ENCODE results near the gene MAGEA9.
"Not testable (repeated sequence)": the region's sequence is repeated elsewhere in the genome, so short reads cannot be mapped to it uniquely, and the experiment has no call there.

The MAGEA9 gene, protein sequence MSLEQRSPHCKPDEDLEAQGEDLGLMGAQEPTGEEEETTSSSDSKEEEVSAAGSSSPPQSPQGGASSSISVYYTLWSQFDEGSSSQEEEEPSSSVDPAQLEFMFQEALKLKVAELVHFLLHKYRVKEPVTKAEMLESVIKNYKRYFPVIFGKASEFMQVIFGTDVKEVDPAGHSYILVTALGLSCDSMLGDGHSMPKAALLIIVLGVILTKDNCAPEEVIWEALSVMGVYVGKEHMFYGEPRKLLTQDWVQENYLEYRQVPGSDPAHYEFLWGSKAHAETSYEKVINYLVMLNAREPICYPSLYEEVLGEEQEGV

DNA sequence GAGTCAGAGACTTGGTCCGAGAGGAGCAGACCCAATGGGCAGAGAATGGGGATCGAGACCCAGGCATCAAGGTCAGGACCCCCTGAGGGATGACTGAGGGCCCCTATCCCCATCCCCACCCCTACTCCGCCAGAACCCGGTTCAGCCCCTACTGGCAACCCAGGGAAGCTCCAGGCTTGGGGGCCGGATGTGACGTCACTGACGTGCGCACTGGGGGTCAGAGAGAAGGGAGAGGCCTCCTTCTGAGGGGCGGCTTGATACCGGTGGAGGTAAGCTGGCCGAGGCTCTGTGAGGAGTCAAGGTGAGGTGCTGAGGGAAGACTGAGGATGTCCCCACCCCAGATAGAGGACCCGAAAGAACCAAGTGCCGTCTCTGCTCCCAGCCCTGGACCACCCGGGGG lies at the start of gene MAGEA9:
TSS of gene MAGEA9 (plus strand) at position 204 of the 400 bp plus-strand sequence. CDS start 4,281 bp downstream, outside the sequence.
- not testable (repeated sequence) for DNase-seq

DNA sequence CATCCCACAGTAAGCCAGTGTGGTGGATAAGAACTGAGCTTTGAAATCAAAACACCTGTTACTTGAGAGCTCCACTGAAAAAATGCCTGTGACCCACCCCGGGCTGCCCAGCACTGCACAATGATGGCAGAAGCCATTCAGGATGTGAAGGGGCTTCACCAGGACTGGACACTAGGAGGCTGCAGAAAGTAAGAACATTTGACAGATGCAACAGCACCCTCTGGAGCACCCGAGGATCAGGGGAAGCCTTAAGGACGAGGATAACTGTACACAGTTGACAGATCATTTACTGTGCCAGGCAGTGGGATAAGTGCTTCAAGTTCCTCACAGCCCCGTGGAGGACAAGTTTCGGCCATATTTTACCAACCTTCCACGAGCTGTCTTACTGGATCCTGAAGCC lies 39.5 kb upstream of the MAGEA9 start:
- DNase-seq, result not testable (repeated sequence)

DNA sequence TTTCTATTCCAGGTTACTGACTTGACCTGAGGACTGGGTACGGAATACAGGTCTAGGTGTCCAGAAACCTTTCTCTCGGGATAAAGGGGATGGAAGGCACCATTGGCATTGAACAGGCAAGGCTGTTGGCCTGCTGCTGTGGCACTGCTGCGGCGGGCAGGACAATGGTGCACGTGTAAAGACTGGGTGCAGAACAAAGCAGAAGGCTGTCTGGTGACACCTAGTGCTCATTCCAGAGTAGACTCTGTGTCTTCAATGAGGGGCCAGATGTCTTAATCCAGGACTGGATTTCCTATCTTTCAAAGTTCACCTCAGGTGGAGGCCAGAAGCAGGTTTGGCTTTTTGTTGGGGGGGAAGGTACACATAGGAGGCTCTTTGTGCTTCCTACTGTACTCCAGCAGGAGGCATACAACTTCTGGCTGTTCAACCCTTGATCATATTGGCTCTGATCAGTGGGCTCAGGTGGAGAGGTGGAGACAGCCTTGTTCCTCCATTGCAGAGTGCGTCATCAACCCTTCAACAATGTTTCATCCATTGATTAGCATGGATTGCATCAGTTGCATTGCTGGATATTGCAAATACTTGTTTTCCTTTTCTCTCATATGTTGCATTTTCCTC lies 35.2 kb upstream of the MAGEA9 start:
- DNase-seq, result not testable (repeated sequence)

DNA sequence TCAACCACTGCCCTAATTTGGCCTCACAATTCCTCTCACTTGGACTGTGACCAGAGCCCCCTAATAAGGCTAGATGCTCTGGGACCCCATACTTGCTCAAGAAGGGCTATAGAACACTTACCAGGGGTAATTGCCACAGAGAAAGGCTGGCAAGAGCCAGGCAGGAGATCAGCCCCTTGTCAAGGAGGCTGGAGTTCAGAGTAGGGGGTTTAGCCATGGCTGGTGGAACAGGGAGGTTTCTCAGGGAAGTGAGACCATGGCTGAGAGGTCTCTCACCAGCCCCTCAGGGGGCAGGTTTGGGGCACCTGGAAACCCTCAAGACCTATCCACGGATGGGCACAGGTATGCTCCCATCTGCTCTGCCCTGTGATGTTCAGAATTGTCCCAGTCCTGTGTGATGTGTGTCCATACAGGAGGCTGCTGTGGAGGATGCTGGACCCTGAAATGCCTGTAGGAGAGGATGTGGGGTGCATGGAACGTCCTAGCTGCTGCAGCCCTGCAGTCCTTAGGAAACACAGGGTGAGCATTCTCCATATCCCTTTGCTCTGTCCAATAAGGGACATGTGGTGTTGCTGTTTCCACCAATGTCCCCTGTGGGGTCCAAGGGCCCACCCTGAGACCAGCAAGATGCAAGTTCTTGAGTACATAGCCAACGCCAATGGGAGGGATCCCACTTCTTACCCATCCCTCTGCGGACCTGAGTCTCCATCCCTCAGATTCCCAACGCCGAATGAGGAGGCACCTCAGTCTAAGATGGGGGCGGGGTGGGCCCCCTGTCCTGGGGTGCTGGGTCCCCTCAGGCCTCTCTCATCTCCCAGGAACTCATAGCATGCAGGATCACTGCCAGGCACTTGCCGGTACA lies 24.3 kb upstream of the MAGEA9 start:
- no peak for DNase-seq

DNA sequence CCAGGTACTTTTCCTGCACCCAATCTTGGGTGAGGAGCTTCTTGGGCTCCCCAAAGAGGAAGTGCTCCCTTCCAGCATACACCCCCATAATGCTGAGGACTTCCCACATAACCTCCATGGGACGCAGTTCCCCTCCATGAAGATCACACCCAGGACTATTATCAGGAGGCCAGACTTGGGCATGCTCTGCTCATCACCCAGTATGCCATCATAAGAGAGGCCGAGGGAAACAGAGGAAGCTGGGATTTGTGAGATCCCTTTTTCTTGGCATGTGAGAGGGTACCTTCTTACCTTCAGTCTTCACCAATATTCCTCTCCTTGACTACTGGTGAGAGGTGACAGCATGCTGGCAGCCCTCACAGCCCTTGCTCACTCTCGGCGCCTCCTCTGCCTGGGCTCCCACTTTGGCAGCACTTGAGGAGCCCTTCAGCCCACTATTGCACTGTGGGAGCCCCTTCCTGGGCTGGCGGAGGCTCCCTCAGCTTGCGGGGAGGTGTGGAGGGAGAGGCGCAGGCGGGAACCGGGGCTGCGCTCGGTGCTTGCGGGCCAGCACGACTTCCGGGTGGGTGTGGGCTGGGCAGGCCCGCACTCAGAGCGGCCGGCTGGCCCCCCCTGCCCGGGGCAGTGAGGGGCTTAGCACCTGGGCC lies 23.5 kb upstream of the MAGEA9 start:
- DNase-seq, result no peak

DNA sequence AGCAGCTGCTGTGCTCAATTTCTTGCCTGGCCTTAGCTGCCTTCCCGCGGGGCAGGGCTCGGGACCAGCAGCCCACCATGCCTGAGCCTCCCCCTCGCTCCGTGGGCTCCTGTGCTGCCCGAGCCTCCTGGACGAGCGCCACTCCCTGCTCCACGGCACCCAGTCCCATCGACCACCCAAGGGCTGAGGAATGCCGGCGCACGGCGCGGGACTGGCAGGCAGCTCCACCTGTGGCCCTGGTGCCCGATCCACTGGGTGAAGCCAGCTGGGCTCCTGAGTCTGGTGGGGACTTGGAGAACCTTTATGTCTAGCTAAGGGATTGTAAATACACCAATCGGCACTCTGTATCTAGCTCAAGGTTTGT lies 23.0 kb upstream of the MAGEA9 start:
- DNase-seq, result not testable (repeated sequence)

DNA sequence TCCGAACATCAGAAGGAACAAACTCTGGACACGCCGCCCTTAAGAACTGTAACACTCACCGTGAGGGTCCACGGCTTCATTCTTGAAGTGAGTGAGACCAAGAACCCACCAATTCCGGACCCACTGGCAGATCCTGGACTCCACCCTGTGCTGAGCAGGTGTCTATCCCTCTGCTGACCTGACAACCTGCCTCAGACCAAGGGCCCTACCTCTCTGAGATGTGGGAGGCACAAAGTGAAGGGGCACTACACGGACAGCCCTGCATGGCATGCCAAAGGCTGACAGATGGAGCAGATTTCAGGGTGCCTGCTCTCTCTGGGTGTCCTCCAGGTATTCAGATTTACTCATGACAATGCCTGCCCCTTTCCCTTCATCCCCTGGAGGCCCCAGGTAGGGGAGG lies 21.9 kb upstream of the MAGEA9 start:
- DNase-seq, result no peak

DNA sequence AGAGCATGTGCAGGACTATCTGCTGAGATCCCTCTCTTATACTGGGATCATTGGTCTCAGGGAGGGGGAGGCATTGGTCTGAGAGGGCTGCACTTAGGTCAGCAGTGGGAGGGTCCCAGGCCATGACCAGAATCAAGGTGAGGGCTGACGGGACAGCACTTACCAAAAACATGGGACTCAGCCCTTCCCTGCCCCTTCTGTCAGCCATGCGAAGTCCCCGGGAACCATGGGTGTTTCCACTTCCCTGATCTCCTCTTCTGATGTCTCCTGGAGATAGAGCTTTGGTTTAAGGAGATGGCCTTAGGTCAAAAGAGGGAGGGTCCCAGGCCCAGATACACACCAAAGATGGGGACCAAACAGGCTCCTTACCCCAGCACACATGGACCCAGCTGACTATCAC lies 20.8 kb upstream of the MAGEA9 start:
- no peak for DNase-seq

DNA sequence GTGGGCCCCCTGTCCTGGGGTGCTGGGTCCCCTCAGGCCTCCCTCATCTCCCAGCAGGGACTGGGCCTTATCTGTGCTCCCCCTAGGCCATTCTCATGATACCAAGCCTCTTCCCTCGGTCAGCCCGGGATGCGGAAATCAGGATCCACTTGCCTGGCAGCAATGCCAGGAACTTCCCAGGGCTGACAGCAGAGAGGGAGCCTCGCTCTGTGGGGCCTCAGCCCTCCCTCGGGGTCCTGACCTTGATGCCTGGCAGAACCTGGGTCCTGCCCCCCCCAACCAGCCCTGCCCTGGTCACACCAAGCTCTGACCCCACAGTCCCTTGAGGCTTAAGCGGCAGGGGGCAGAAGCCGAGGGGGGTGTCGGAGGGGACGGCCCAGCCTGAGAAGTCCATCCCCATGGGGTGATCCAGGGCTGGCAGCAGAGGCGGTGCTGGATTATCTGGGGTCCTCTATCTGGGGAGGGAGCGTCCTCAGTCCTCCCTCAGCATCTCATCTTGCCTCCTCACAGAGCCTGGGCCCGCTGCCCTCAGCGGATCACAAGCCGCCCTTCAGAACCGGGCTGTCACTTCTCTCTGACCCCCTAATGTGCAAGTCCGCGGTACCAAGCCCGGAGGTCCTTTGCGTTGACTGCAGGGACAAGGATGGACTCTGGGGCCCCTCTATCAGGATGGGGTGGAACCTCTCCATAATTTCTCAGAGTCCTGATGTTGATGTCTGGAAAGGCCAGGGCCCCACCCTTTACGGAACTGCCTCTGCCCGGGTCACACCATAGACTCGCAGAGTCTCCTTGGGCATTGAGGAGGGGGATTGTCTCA lies 19.7 kb upstream of the MAGEA9 start:
- not testable (repeated sequence) for DNase-seq

DNA sequence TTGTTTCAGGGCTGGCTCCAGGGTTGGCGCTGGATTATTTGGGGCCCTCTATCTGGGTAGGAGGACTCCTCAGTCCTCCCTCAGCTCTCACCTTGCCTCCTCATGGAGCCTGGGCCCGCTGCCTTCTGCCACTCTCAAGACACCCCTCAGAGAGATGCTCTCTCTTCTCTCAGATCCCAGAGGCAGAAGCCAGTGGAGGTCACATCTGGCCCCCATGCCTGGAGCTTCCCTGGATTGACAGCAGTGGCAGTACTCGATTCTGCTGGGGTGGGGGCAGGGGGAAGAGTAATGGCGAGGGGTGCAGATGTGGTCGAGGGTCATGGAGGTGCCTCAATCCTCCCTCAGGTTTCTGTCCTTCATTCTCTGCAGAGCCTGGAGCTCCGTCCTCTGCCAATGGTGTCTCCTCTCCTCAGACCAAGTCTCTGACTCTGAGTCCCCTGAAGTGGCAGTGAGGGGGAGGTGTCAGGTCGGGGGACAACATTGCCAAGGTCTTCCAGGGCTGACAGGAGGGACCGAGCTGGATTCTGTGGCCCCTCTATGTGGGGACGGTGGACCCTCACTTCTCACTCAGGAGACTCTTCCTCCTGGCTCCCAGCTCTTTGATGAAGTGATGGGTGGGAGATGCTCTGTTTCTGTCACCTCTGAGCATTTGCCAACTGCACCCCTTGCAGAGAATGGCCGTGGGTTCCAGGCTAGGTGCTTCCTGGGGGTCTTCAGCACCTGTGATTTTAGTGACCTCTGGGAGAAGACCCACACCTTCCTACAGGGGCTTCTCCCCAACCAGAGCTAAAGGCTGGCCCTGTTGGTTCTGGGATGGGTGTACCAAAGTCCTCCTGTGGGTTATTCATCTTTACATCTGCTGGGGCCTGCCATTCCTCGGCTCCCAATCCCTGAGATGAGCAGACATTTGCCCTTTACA lies 18.8 kb upstream of the MAGEA9 start:
- no peak for DNase-seq

DNA sequence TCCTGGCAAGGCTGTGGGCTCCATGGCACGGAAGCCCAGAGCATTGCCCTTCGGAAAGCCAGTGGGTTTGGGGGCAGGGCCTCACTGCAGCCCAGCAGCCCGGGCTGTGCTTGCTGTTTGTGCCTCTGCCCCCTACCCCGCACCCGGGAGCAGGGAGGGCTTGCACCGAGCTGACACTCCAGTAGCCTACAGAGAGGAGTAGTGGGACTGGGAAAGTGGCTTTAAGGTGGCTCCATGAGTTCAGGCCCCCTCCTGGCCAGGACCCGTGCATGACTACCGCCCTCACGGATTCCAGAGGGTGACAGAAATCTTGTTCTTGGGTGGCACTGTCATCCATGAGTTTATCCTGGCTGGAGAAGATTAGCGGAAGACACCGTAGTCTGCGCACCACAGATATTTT lies 11.4 kb upstream of the MAGEA9 start:
- DNase-seq, result not testable (repeated sequence)

DNA sequence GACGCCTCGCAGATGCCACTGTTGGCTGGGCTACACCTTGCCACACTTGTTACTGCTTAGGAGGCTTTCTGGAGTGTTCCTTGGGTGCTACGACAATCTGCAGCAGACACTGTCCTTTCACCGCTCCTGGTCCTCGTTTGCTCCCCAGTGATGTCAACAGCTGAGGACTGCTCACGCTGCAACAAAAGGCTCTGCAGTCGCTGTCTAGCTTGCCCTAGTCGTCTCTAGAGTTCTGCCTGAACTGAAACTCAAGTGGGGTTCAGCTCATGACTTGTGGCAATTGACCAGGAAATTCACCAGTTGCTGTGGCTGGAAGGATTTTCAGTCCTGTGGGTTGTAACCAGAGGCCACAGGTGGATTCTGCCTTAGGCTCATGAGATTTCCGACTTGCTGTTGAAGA lies 8.7 kb upstream of the MAGEA9 start:
- not testable (repeated sequence) for DNase-seq

DNA sequence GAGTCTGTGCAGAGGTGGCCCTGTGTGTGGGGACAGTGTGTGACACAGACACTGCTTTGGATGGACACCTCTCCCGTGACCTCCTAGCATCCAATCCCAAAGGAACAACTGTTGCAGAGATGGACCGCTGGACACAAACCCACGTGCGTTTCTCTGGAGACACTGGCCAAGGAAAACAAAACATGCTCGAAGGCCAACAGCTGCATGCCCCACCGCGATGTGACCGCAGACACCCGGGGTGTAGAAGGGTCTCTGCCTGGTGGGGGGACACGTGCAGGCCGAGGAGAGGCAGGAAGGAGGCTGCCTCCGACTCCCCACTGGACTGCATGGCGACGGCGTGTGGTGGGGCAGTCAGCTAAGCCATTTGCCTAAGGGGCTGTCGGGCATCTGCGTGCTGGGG lies 8.0 kb upstream of the MAGEA9 start, which contains the start of gene HSFX1:
TSS of gene HSFX1 (plus strand) at position 301 of the 400 bp plus-strand sequence. CDS start 614 bp downstream, outside the sequence.
- not testable (repeated sequence) for DNase-seq

DNA sequence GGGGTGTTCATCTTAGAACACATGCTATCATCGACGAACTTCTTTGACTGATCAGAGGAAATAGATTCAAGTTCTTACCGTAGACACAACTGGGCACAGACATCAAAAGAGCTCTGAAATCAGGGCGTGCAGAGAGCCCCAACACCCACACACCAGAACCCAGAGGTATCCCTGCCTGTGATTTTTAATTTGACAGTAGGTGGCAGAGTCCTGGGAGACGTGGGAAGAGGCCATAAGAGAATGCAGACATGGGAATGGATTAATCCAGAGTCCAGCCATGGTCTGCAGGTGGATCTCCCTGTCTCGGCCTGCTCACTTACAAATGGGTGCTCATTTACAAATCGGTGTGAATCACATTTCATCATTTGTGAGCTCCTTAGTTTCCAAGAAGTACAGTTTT lies 3.7 kb upstream of the MAGEA9 start:
- not testable (repeated sequence) for DNase-seq

DNA sequence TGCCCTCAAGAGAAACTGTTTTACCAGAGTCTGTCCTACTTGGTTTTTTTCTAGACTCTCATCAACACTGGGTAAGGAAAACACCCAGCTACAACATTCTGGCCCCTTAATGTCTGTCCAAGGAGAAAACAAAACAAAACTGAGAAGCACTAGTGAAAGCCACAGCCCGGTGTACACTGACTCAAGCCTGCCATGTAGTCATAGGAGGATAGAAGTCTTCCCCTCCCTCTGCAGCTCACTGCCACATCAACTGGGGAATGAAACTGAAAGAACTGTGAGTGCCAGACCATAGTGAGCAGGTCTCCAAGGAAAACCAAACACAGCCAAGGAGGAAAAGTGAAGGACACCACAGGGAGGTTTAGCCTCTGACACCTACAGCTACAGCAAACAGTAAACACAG lies 13.8 kb downstream of the MAGEA9 start:
- DNase-seq, result not testable (repeated sequence)

DNA sequence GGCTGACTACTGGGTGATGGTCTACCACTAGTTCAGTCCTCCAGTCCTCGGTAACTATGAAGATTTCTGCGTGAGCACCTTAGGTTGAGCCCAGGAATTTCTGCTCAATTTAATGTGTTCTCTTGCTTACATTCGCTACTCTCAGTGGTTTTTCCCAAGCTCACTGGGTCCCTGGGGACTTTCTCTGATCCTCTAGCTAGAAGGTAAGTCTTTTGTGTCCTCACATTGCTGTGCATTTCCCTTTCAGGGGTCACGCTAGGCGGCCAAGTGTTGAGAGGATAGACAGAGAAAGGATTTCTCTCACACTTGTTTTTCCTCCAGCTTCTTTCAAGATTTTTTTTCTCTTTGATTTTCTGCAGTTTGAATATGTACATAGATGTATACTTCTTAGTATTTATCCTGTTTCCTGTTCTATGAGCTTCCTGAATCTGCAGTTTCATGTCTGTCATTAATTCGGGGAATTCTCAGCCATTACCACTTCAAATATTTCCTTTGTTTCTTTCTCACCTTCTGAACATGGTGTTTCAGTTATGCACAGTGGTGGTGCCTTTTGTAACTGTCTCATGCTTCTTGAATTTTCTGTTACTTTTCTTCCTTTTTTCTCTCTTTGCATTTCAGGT lies 17.5 kb downstream of the MAGEA9 start:
- no peak for DNase-seq

DNA sequence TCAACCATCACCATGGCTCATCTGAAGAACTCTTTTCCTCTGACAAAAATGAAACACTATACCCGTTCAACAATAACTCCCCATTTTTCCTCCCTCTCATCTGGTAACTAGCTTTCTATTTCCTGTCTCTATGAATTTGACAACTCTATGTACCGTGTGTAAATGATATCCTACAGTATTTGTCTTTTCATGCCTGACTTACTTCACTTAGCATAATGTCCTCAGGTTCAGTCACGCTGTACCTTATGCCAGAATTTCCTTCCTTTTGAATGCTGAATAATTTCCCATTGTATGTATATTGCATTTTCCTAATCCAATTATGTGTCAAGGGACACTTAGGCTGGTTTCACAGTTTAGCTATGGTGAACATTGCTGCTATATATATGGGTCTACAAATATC lies 18.2 kb downstream of the MAGEA9 start:
- no peak for DNase-seq

DNA sequence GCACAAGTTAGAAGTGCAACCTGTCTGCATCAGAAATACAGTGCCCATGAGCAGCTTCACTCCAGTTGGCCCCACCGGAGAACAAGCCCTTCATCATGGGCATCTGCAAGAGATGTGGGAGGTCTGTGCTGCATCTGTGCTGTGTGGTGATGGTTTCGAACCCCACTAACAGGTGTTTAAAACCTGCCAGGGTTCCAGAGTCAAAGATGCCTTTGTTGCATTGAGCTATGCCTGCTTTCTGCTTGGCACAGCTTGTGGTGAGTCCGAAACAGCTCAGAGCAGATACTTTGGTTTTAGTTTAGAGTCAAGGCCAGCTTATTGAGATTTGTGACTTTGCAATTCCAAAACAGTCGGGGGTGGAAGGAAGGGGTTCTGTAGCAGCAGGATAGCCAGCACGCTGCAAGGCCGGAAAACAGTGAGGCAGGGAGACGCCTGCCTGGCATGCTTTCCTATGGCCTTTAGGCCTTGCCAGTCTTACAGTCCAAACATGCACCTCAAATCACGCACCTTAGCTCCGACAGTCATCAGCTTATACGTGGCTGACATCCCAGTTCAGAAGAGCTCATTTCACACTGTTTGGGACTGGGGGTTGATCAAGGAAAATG lies 21.8 kb downstream of the MAGEA9 start:
- DNase-seq, result no peak

DNA sequence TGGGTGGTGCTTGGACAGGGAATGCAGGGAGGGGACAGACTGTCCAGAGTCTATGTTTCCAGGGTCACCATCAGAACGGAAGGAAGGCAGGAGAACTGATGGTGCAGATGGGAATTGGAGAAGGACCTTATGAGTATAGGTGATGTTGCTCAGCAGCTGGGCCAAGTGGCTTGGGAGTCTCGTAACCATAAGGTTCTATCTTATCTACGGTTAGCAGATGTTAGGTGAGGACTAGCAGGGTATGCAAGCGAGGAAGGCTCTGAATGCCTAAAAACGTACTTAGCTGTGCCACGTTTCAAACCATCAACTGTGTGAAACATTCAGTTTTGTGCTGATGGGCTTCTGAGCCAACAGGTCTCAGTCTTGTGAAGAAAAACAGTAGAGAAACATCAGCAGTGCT lies 22.4 kb downstream of the MAGEA9 start:
- no peak for DNase-seq
